ENCODE measurements around the gene MAML1. TPM values are rescaled to one million over a fixed set of nuclear protein-coding genes. Genes with fewer than 3 reads are reported as not detected.
A peak's percentile ranks its signal among the peaks of the same experiment; 100 is the strongest.

Gene MAML1
- total and polyA plus RNA-seq, 2 experiments from 2014 or later = 9.6 to 43.9 TPM

DNA sequence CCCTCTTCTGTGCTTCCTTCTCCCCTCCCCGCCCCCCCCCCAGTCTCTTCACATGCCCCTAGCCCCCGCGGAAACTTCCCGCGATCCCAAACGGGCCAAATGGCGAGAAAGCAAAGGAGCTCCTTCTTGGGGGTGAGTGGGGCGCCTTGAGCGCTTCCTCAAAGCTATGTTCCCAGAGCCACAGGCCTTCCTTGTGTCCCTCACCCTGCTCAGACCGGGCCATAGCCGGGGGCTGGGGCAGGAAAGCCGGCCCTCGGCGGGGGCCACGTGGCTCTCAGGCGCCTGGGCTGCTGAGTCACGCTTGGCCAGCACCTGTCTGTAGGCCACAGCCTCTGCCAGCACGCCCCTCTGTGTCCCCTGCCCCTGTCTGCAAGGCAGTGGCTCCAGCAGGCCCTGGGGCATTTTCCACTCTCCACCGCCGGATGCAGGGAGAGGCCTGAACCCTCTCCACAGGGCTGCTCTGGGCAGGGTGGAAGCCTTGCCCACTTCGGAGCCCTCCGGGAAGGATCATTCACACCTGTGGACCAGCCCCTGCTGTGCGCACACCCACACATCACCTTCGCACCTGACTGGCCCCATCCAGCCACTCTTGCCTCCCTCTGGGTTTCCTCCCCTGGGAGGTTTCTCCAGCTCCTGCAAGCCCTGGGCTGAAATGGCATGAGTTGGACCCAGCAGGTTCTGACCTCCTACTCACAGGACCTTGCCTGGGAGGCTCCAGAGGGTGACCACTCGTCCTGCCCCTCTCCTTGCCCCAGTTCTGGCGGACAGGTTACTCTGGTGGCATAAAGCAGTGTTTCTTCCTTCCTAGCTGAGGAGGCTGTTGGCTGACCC is 86.9 kb downstream of the MAML1 start:
- Mint-ChIP-seq H3K36me3 (ENCODE audit: low read depth) (peaks cover 37% of the 10 kb centered on the region), H3K4me3 (peak overlapping the region; percentile 63), H3K4me1 (peaks cover 32% of the 10 kb centered on the region), H3K27ac (peak overlapping the region; percentile 82), H3K27me3 (ENCODE audit: insufficient read depth, low read depth, poor library complexity) (peaks cover 36% of the 10 kb centered on the region), H3K9me3 (no peaks in the 10 kb centered on the region)
- peak overlapping the region; percentile 83 for H3K4me2 ChIP-seq
- peak; percentile 73 for DNase-seq (ENCODE audit: low spot score)
- H3K9me2 ChIP-seq (ENCODE audit: insufficient read depth) = no peaks in the 10 kb centered on the region
- peak overlapping the region; percentile 51 for H3K4me3 ChIP-seq
- H3K4me1 ChIP-seq (ENCODE audit: insufficient read depth) = peaks cover 31% of the 10 kb centered on the region
- peaks cover 11% of the 10 kb centered on the region for H4K20me1 ChIP-seq (replicated peaks; ENCODE audit: insufficient read depth)
- peaks cover 12% of the 10 kb centered on the region; the same call in 1 of the 2 replicates for H3K27me3 ChIP-seq (ENCODE audit: insufficient read depth)
- H3K27ac ChIP-seq (ENCODE audit: low read depth) = no peak overlapping the region; the same call in 1 of the 2 replicates
- peak; percentile 12 for ATAC-seq
- H3K36me3 ChIP-seq (ENCODE audit: insufficient read depth) = peaks cover 7% of the 10 kb centered on the region
- H3F3A ChIP-seq (replicated peaks; ENCODE audit: low read depth) = peaks cover 30% of the 10 kb centered on the region
- peaks cover 21% of the 10 kb centered on the region for H3K79me2 ChIP-seq (replicated peaks; ENCODE audit: insufficient read depth)
- TF ChIP-seq NANOG (IDR thresholded peaks at IDR 0.05; ENCODE audit: borderline replicate concordance) (no peak), ZNF331 (CRISPR knock-in tag; IDR thresholded peaks at IDR 0.05; ENCODE audit: low read depth) (no peak), JUNB (IDR thresholded peaks at IDR 0.05; ENCODE audit: unreplicated experiment) (no peak), EZH2phosphoT487 (IDR thresholded peaks at IDR 0.05; ENCODE audit: unreplicated experiment) (no peak), STAT1 (IDR thresholded peaks at IDR 0.05; ENCODE audit: unreplicated experiment) (no peak)
- TF ChIP-seq, protein P1, sequence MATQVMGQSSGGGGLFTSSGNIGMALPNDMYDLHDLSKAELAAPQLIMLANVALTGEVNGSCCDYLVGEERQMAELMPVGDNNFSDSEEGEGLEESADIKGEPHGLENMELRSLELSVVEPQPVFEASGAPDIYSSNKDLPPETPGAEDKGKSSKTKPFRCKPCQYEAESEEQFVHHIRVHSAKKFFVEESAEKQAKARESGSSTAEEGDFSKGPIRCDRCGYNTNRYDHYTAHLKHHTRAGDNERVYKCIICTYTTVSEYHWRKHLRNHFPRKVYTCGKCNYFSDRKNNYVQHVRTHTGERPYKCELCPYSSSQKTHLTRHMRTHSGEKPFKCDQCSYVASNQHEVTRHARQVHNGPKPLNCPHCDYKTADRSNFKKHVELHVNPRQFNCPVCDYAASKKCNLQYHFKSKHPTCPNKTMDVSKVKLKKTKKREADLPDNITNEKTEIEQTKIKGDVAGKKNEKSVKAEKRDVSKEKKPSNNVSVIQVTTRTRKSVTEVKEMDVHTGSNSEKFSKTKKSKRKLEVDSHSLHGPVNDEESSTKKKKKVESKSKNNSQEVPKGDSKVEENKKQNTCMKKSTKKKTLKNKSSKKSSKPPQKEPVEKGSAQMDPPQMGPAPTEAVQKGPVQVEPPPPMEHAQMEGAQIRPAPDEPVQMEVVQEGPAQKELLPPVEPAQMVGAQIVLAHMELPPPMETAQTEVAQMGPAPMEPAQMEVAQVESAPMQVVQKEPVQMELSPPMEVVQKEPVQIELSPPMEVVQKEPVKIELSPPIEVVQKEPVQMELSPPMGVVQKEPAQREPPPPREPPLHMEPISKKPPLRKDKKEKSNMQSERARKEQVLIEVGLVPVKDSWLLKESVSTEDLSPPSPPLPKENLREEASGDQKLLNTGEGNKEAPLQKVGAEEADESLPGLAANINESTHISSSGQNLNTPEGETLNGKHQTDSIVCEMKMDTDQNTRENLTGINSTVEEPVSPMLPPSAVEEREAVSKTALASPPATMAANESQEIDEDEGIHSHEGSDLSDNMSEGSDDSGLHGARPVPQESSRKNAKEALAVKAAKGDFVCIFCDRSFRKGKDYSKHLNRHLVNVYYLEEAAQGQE (IDR thresholded peaks at IDR 0.05; ENCODE audit: unreplicated experiment) = no peak
- H2AFZ ChIP-seq = no peak overlapping the region; the same call in 1 of the 2 replicates

DNA sequence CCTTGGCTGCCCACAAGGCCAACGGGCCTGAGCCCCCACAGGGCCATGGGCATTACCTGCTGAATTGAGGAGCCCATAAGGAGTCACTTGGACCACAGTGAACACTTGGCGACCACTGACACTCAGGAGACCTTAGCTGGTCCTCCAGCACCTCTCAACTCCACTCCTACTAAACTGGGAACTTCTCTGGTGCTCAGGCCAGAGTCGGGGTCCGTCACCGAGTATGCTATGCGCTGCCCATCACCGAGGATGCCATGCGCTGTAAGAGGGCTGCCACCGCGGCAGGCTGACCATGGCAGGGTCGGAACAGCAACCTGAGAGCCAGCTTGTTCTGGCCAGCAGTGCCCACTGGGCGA is 87.5 kb downstream of the MAML1 start:
- H3K27ac ChIP-seq (ENCODE audit: low read depth) = no peak overlapping the region
- peak overlapping the region; percentile 92 for H3K4me3 ChIP-seq
- H3K27ac Mint-ChIP-seq = peak overlapping the region; percentile 82
- TF ChIP-seq ZNF331 (CRISPR knock-in tag; IDR thresholded peaks at IDR 0.05; ENCODE audit: low read depth) = no peak
- TF ChIP-seq EZH2phosphoT487 (IDR thresholded peaks at IDR 0.05; ENCODE audit: unreplicated experiment) = no peak
- TF ChIP-seq, protein P2, sequence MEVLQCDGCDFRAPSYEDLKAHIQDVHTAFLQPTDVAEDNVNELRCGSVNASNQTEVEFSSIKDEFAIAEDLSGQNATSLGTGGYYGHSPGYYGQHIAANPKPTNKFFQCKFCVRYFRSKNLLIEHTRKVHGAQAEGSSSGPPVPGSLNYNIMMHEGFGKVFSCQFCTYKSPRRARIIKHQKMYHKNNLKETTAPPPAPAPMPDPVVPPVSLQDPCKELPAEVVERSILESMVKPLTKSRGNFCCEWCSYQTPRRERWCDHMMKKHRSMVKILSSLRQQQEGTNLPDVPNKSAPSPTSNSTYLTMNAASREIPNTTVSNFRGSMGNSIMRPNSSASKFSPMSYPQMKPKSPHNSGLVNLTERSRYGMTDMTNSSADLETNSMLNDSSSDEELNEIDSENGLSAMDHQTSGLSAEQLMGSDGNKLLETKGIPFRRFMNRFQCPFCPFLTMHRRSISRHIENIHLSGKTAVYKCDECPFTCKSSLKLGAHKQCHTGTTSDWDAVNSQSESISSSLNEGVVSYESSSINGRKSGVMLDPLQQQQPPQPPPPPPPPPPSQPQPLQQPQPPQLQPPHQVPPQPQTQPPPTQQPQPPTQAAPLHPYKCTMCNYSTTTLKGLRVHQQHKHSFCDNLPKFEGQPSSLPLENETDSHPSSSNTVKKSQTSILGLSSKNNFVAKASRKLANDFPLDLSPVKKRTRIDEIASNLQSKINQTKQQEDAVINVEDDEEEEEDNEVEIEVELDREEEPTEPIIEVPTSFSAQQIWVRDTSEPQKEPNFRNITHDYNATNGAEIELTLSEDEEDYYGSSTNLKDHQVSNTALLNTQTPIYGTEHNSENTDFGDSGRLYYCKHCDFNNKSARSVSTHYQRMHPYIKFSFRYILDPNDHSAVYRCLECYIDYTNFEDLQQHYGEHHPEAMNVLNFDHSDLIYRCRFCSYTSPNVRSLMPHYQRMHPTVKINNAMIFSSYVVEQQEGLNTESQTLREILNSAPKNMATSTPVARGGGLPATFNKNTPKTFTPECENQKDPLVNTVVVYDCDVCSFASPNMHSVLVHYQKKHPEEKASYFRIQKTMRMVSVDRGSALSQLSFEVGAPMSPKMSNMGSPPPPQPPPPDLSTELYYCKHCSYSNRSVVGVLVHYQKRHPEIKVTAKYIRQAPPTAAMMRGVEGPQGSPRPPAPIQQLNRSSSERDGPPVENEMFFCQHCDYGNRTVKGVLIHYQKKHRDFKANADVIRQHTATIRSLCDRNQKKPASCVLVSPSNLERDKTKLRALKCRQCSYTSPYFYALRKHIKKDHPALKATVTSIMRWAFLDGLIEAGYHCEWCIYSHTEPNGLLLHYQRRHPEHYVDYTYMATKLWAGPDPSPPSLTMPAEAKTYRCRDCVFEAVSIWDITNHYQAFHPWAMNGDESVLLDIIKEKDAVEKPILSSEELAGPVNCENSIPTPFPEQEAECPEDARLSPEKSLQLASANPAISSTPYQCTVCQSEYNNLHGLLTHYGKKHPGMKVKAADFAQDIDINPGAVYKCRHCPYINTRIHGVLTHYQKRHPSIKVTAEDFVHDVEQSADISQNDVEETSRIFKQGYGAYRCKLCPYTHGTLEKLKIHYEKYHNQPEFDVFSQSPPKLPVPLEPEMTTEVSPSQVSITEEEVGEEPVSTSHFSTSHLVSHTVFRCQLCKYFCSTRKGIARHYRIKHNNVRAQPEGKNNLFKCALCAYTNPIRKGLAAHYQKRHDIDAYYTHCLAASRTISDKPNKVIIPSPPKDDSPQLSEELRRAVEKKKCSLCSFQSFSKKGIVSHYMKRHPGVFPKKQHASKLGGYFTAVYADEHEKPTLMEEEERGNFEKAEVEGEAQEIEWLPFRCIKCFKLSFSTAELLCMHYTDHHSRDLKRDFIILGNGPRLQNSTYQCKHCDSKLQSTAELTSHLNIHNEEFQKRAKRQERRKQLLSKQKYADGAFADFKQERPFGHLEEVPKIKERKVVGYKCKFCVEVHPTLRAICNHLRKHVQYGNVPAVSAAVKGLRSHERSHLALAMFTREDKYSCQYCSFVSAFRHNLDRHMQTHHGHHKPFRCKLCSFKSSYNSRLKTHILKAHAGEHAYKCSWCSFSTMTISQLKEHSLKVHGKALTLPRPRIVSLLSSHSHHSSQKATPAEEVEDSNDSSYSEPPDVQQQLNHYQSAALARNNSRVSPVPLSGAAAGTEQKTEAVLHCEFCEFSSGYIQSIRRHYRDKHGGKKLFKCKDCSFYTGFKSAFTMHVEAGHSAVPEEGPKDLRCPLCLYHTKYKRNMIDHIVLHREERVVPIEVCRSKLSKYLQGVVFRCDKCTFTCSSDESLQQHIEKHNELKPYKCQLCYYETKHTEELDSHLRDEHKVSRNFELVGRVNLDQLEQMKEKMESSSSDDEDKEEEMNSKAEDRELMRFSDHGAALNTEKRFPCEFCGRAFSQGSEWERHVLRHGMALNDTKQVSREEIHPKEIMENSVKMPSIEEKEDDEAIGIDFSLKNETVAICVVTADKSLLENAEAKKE (CRISPR knock-in tag; IDR thresholded peaks at IDR 0.05) = no peak
- TF ChIP-seq, protein P3, sequence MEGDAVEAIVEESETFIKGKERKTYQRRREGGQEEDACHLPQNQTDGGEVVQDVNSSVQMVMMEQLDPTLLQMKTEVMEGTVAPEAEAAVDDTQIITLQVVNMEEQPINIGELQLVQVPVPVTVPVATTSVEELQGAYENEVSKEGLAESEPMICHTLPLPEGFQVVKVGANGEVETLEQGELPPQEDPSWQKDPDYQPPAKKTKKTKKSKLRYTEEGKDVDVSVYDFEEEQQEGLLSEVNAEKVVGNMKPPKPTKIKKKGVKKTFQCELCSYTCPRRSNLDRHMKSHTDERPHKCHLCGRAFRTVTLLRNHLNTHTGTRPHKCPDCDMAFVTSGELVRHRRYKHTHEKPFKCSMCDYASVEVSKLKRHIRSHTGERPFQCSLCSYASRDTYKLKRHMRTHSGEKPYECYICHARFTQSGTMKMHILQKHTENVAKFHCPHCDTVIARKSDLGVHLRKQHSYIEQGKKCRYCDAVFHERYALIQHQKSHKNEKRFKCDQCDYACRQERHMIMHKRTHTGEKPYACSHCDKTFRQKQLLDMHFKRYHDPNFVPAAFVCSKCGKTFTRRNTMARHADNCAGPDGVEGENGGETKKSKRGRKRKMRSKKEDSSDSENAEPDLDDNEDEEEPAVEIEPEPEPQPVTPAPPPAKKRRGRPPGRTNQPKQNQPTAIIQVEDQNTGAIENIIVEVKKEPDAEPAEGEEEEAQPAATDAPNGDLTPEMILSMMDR (conservative IDR thresholded peaks at IDR 0.05; ENCODE audit: low read depth in 2 of 2) = no peak
- TF ChIP-seq STAT1 (IDR thresholded peaks at IDR 0.05; ENCODE audit: unreplicated experiment) = no peak

More for the DNA sequence above, 87.5 kb downstream of the MAML1 start:
- Mint-ChIP-seq H3K36me3 (ENCODE audit: low read depth) (peaks cover 38% of the 10 kb centered on the region), H3K27me3 (ENCODE audit: insufficient read depth, low read depth, poor library complexity) (peaks cover 37% of the 10 kb centered on the region), H3K9me3 (no peaks in the 10 kb centered on the region), H3K4me1 (peaks cover 32% of the 10 kb centered on the region), H3K4me3 (peak overlapping the region; percentile 63)
- Histone ChIP-seq H3K36me3 (ENCODE audit: insufficient read depth) (peaks cover 13% of the 10 kb centered on the region), H3K27me3 (ENCODE audit: insufficient read depth) (peaks cover 12% of the 10 kb centered on the region; the same call in 1 of the 2 replicates), H3K9me2 (ENCODE audit: insufficient read depth) (no peaks in the 10 kb centered on the region), H3F3A (replicated peaks; ENCODE audit: low read depth) (peaks cover 34% of the 10 kb centered on the region), H2AFZ (no peak overlapping the region), H4K20me1 (replicated peaks; ENCODE audit: insufficient read depth) (peaks cover 11% of the 10 kb centered on the region), H3K4me2 (peak overlapping the region; percentile 98), H3K79me2 (replicated peaks; ENCODE audit: insufficient read depth) (peaks cover 21% of the 10 kb centered on the region), H3K4me1 (ENCODE audit: insufficient read depth) (peaks cover 31% of the 10 kb centered on the region)
- DNase-seq (ENCODE audit: low spot score) (no peak), ATAC-seq (no peak)

Data from GM23338 (cell line).